ENCODE measurements around the gene HPGD.

- TF ChIP-seq CTCF (IDR thresholded peaks at IDR 0.05; ENCODE audit: insufficient read depth, low read length, poor library complexity, severe bottlenecking) (no peak), EZH2phosphoT487 (conservative IDR thresholded peaks at IDR 0.05; ENCODE audit: low read length) (no peak)
Observed at GRCh38 chr4:174505892-174506291, 16.4 kb downstream of the HPGD start.

Data from SU-DHL-6 (cell line).